NOMO-1 treated with dmso at 0.1 percent for 144 hours (cell line): ENCODE results near the gene ACAT2.
A peak's percentile ranks its signal among the peaks of the same experiment; 100 is the strongest.
"Not testable (repeated sequence)": the region's sequence is repeated elsewhere in the genome, so short reads cannot be mapped to it uniquely, and the experiment has no call there.

ENCODE experiments used
- DNase-seq: peaks from one replicate; lab custom pipeline; 2025; ENCODE audit not compliant: unreplicated experiment; lab: John Stamatoyannopoulos, UW

ACAT2 gene

GRCh38 chr6:159729598-159730331, 32.1 kb upstream of the ACAT2 start:
- no peak for DNase-seq

- DNase-seq: no peak
Observed at GRCh38 chr6:159730332-159730676, 31.5 kb upstream of the ACAT2 start.

- not testable (repeated sequence) for DNase-seq
Observed at GRCh38 chr6:159732550-159732949, 29.3 kb upstream of the ACAT2 start.

GRCh38 chr6:159733395-159733794, 28.4 kb upstream of the ACAT2 start:
- DNase-seq: not testable (repeated sequence)

- no peak for DNase-seq
Observed at GRCh38 chr6:159736908-159737307, 24.9 kb upstream of the ACAT2 start.

GRCh38 chr6:159739341-159739740, 22.5 kb upstream of the ACAT2 start:
- peak; percentile 43 for DNase-seq

GRCh38 chr6:159742165-159742564, 19.7 kb upstream of the ACAT2 start:
- no peak for DNase-seq

GRCh38 chr6:159745081-159745480, 16.8 kb upstream of the ACAT2 start:
- no peak for DNase-seq

GRCh38 chr6:159746759-159747158, 15.1 kb upstream of the ACAT2 start:
- DNase-seq: no peak

- DNase-seq: not testable (repeated sequence)
Observed at GRCh38 chr6:159748127-159748526, 13.7 kb upstream of the ACAT2 start.

- no peak for DNase-seq
Observed at GRCh38 chr6:159751448-159751847, 10.4 kb upstream of the ACAT2 start.

- DNase-seq: no peak
Observed at GRCh38 chr6:159753081-159753872, 8.6 kb upstream of the ACAT2 start.

- DNase-seq: no peak
Observed at GRCh38 chr6:159754401-159754800, 7.4 kb upstream of the ACAT2 start.

GRCh38 chr6:159754959-159755914, 6.6 kb upstream of the ACAT2 start:
- DNase-seq: no peak

- no peak for DNase-seq
Observed at GRCh38 chr6:159756508-159756907, 5.3 kb upstream of the ACAT2 start.

GRCh38 chr6:159758031-159759001, 3.5 kb upstream of the ACAT2 start:
- DNase-seq: no peak

- no peak for DNase-seq
Observed at GRCh38 chr6:159759645-159760044, 2.2 kb upstream of the ACAT2 start.

- DNase-seq: no peak
Observed at GRCh38 chr6:159760602-159761057, 1.2 kb upstream of the ACAT2 start.

GRCh38 chr6:159761129-159761872, 544 bp upstream of the ACAT2 start:
- DNase-seq: no peak
